HG02763 (cell line): Measurements from ENCODE around the gene PMAIP1.

Source experiments
- ATAC-seq: cut with Tn5 transposase; IDR thresholded peaks from one replicate; pipeline ENCODE4 v1.9.1; 2021; ENCODE audit warnings: mild to moderate bottlenecking, moderate library complexity; ENCODE audit not compliant: unreplicated experiment

Gene PMAIP1

DNA sequence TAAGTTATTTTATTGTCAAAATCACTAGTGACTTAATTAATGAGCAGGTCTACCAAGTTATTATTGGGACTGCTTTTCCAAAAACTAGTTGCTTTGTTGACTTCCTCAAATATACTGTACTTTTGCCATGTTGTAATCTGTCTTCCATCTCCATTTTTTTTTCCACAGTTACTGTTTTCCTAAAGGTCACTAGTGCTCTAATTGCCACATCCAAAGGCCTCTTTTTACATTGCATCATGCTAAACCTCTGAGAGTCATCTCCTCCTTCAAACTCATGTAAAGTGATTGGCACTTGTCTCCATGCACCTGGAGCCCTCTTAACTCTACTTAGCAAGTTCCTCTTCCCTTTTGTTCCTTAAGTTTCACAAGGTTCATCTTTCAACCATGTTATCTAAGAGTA is 11.8 kb downstream of the PMAIP1 start:
- ATAC-seq = no peak

DNA sequence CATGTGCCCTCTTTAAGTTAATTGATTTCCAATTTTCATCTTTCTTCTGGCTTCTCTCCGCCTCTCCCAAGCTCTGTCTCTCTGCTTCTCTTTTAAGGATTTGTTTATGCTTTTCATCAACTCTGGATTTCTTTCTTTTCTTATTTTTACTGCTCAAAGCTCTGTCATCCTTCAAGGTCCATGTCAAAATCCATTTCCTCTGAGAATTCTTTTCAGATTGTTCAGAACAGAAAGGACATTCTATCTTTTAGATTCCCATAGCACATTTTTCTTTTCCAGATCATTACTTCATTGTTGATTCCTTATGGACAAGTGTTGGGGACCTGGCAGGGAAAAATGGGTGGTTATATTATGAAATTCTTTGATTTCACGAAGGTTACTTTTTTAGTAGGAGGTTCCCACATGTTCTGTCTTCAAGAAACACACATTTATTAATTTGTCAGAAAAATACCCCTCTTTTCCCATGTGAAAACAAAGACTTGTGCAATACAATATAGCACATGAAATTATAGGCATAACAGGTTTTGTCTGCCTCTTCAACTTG is 12.3 kb downstream of the PMAIP1 start:
- ATAC-seq = no peak

DNA sequence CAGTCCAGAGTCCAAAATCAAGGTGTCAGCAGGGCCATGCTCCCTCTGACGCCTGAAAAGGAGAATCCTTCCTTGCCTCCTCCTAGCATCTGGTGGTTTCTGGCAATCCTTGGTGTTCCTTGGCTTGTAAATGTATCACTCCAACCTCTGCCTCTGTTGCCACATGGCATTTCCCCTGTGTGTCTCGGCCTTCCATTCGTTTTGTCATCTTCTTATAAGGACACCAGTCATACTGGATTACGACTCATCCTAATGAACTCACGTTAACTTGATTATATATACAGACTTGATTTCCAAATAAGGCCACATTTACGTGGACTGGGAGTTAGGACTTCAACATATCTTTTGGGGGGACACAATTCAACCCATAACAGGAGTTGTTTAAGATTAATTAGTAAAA is 15.8 kb downstream of the PMAIP1 start:
- no peak for ATAC-seq

DNA sequence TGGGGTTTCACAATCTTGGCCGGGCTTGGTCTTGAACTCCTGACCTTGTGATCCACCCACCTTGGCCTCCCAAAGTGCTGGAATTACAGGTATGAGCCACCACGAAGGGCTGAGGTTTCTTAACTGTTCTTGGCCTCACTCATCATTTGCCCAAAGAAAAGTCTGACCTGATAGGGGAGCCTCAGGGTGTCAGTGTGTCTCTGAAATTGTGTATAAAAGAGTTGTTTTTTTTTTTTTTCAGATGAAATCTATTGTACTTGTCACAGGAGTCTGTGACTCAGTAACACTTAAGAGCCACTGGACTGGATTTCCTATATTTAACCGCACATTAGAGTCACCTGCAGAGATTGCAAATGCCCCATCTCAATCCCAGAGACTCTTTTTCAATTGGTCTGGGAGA is 16.9 kb downstream of the PMAIP1 start:
- no peak for ATAC-seq

DNA sequence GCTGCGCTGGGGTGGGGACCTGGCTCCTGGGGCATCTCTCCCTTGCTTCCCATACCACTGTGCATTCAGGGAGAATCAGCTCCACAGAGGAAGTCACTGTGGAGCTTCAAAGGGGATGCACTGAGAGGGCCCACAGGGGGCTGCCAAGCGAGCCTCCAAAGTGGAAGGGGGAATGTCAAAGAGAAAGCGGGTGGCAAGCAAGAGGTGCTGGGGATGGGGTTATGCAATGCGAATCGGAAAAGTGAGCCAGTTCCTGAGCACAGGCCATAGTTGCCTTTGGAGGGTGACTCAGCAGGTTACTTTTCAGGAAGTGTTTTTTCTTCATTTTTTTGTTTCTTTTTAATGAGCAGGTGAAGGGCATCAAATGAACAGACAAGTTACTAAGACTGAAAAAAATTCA is 17.6 kb downstream of the PMAIP1 start:
- ATAC-seq = no peak

DNA sequence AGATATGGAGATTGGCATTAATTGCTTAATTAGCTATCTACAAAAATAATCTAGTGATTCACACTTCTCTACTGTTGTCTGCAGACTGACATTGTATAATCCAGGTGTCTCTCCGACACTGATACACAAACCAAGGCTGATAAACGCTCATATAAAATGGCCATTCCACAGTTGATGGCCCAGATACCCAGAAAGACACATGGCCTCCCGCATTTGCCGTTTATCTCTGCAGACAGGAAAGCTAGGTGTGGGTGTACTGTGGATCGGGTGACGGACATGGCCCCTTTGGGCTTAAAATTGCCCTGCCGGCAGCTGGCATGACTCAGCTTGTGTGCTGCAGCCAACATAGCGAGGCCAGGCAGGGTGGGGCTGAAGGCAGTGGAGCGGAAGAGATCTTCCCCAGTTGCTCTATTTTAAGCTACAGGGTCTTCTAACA is 18.5 kb downstream of the PMAIP1 start:
- peak; percentile 38 for ATAC-seq

DNA sequence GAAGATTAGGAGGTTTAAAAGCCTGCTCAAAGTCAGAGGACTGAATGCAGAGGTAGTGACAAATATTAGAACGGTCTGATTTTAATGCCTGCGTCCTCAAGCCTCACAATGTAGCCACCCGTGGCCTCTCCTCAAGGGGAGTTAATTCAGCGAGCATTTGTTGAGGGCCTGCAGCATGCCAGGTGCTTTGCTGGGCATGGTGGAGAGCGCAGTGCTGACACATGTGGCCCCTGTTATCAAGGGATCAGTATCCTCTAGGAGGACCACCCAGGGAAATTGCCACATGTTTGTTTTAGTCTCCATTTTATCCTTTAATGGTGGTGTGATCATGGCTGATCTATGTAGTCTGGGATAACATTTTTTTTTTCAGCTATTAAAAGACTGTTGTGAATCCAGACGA is 19.2 kb downstream of the PMAIP1 start:
- ATAC-seq = no peak

DNA sequence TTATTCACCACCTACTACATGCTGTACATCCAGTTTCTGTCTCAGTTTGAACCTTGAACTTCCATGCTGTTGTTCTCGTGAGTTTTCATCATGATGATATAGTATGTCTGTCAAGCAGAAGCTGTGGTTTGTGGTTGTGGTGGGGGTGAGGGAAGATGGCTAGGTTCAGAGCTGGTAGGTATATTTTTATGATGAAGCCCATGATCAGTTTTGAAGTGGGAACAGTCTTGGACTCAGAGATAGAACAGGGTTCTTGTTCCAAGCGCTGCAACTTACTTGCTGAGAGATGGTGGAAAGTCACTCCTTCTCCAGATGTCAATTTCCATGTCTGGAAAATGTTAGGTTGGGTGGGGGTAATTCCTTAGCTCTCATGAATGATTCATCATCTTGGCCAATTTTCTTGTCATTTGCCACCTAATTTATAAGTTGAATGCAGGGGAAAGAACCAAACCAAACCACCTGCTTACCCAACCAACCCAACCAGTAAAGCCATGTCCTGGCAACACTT is 21.6 kb downstream of the PMAIP1 start:
- peak; percentile 37 for ATAC-seq

DNA sequence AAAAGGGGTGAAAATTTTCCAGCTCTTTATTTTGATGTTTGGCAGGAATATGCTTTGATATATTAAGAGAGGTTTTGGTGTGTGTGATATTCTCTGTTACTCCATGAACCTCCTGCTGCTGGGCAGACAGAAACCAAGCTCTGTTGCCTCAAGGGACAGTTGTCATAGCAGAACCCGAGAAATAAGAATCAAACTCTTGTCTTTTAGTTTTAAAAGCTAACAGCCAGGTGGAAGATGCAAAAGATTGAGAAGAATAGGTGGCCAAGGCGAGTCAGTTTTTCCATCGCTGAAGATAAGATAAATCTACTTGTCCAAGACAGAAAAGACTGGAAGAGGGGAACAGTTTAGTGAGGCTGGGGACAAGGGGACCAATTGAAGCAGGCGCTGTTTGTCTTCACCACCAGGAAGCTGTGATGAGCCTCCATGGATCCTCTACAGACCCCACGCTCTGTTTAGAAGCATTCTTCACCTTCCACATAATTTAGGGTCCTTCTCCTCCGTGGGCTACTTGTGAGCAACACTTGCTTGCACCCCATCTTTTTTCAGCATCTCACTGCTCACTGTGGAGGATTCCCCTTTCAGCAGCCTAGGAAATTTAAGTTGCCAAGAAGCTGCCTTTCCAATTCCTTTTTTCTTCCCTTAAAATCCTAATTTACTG is 23.9 kb downstream of the PMAIP1 start:
- ATAC-seq = peak; percentile 35

DNA sequence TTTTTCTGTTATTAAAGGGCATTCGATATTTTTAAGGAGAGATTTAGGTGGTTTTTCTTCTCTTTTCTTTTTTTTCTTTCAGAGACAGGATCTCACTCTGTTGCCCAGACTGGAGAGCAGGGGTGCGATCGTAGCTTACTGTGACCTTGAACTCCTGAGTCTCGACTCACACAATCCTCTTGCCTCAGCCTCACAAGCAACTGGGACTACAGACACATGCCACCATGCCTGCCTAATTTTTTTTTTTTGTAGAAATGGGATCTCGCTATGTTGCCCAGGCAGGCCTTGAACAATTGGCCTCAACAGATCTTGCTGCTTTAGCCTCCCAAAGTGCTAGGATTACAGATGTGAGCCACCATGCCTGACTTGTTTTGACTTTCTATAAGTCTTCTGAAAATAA is 26.3 kb downstream of the PMAIP1 start:
- no peak for ATAC-seq

DNA sequence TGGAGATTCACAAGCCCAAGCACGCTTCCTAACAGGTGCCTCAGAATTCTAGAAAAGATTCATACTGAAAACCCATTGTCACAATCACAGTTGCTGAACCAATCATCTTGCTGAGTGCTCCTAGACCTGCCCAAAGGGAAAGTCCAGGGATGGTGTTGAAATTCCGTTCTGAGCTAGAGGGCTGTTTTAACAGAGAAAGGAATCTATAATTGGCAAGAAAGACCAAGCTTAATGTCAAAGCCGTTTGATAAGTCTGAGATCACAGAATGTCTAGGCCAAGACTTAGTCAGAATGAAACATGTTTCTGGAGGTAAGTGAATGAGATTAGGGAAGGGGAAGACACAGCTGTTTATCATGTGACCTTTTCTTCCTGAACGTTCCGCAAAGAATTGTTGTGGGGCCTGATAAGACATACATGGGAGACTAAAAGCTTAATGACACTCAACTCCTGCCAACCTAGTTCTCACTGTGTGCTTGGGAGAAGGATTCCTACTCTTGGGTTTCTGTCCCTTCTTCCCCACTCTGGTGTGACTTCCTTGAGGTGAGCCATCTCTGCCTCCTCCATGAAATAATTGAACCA is 27.5 kb downstream of the PMAIP1 start:
- peak; percentile 74 for ATAC-seq

DNA sequence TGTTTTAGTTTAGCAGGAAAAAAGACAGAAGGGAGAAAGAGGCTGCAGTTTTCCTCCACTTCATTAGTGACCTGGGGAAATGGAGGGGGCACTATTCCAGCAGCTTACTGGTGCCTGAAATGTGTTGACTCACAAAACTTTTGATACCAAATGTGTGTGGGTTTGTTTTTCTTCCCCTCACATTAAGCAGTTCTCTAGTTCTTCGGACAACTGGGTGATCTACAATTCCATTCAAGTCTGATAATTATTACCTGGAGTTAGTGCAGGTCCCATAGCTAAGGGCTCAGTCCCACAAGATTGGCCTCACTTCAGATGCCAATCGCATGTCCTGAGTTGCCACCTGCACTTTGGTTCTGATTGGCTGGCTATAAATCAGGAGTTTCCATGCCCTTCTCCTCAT is 28.4 kb downstream of the PMAIP1 start:
- ATAC-seq = no peak

DNA sequence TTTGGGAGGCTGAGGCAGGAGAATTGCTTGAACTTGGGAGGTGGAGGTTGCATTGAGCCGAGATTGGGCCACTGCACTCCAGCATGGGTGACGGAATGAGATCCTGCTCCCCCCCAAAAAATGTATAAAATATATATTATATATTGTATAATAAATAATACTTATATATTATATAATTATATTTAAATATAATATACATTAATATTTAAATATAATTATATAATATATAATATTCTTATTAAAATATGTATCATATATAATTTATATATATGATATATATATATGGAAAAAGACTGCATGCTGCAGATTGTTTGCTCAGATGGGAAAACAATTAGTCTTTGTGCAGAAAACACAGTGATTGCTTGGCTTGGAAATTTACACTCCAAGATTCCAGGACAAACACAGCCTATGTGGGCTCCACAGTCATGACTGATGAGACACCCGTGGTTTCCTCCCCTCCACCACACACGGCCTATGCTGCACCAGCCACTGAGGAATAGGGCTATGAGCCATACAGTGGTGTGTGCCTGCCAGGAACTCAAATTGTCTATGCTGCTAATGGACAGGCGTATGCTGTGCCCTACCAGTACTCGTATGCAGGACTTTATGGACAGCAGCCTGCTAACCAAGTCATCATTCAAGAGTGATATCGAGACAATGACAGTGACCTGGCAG is 30.0 kb downstream of the PMAIP1 start:
- ATAC-seq = no peak

DNA sequence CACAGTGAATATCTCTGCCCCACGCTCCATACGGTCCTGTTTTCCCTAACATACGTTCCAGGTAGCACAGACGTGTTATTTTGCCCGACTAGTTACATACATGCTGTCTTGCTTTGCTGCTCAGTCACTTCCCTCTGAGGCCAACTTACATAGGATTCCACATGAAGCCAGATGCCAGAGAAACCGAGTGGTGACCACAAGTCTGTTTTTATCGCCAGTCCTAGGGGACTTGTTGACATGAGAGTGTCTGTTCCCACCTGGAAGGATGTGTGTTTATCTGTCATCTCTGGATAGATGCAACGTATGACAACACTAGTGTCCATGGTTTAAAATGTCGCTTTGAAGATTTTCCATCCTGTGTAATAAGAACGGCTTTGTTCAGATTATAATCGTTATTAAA is 32.6 kb downstream of the PMAIP1 start:
- ATAC-seq = no peak

DNA sequence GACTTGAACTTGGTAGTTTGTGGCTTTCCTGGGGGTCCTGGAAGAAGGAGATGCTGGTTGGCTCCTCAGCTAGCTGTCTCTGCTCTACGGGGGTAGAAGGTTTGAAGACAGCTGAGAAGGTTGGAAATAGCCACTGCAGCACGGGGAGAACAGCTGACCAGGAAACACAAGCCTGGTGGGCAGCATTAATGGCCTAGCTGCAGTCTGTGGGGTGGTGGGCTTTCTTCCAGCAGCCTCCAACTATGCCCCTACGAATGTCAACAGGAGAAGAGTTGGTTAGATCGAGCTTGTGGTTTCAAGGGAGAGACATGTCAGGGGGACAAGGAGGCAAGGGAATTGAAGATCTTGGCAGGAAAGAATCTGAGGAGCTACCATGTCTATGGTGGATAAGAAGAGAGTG is 38.9 kb downstream of the PMAIP1 start:
- ATAC-seq = no peak

DNA sequence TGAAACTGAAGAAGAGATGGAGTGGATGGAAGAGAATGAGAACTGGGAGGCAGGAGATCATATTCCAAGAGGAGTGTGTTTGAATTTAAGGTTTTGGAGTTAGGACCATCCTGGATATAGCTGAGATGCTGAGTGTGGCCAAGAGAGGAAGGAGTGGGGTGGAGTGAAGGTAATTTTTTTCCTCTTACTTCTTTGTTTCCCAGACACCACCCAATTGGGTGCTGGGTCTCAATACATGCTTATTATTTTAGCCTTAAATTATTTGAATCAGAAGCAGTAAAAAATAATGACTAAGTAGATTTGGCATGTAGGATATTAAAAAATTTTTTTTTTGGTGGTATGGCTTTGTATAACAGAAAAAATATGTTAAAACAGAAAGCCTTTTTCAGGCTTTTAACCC is 39.3 kb downstream of the PMAIP1 start:
- ATAC-seq = no peak

DNA sequence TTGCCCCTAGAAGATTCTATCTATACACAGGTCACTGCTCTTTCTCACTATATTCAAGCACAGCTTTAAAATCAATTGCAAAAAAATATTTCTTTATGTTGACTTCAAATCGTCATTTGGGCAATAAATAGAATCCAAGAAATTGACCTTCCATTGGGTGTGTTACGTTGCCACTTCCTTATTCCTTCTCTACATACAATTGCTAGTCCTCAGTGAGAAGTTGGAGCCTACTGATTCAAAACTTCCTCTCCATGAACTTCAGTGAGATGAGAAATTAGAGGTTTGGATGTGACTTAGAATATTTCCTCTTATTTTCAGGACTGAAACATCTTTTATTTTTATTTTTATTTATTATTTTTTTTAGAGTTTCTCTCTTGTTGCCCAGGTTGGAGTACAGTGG is 40.3 kb downstream of the PMAIP1 start:
- no peak for ATAC-seq

DNA sequence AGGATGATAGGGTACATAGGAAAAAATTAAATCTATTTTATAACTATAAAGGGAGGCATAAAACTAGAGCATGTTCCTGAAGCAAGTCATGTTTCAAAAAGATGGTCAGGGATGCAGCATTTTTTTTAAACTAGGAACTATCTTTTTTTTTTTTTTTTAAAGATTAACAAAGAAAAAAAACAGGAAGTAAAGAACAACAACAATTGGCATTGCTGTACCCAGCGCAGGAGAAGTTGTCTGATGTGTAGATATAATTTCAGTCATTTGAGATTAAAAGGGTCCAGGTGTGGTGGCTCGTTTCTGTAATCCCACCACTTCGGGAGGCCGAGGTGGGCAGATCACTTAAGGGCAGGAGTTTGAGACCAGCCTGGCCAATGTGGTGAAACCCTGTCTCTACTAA is 41.5 kb downstream of the PMAIP1 start:
- no peak for ATAC-seq

DNA sequence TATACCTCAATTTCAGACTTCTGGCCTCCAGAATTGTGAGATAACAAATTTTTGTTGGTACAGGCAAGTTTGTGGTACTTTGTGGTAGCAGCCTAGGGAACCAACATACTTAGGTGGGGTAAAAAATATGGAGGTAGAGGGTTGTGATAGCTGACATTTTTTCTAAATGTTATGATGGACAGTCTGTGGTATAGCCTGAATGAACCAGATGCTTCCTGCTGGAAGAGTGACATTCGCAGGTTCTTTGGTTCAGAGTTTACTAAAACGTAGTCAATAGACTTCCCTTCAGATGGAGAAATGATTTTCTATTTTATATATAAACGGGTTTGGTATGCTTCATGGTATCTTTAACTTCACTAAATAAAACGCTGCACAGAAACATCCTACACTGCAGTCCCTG is 42.8 kb downstream of the PMAIP1 start:
- no peak for ATAC-seq

DNA sequence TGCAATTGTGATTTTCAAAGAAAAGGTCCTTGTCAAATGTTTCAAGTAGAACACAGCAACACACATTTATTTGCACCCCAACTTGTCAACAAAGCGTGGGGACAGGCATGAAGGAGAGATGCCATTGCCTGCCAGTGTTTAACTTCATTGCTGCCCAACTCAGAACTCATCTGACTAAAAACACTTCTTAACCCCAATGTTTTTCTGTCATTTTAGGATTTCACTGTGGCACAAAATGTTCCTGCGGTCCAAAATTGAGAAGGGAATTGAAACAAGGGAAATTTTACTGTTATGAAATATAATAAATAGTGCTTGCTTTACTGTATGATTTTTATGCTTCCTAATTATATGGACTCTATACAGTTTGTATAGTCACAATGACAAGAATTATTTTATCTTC is 45.7 kb downstream of the PMAIP1 start:
- ATAC-seq = no peak

DNA sequence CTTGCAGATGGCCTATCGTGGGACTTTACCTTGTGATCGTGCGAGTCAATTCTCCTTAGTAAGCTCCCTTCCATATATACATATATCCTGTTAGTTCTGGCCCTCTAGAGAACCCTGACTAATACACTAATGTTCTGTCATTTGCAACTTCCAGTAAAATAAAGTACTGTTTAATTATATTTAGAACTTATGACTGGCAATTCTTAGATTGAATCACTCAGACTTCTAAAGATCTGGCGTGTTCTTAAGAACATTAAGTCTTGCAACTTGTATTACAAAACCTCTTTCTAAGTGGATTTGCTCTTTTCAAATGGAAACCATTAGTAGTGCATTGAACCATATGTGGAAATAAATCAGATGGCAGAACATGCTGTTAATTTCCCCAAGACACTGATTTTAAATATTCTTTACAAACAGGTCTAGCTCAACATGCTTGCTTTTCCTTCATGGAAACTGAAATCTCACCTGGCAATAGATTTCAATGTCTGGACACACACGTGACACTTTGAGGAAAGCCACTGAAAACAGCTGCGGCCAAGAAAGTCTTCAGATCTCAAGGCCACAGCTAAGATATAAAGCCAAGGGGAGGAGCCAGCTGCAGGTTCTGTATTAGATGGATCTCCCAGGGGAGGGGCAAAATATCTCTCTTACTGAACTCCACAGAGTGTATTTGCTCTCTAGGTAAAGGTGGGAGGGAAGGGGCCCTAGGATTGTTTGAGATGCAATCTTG is 50.6 kb downstream of the PMAIP1 start:
- ATAC-seq = peak; percentile 50
